GM18508 (cell line): ENCODE data around the gene IFRD1.
"Not testable (repeated sequence)": the region's sequence is repeated elsewhere in the genome, so short reads cannot be mapped to it uniquely, and the experiment has no call there.

Source experiments
- ATAC-seq: cut with Tn5 transposase; IDR thresholded peaks from one replicate; pipeline ENCODE4 v1.9.1; 2021; ENCODE audit warnings: moderate number of reproducible peaks; ENCODE audit not compliant: insufficient read depth, unreplicated experiment

IFRD1 gene

GRCh38 chr7:112511451-112512202 lies 61.4 kb downstream of the IFRD1 start:
- ATAC-seq: no peak

- no peak for ATAC-seq
Measured at GRCh38 chr7:112512451-112513210, 62.4 kb downstream of the IFRD1 start.

DNA sequence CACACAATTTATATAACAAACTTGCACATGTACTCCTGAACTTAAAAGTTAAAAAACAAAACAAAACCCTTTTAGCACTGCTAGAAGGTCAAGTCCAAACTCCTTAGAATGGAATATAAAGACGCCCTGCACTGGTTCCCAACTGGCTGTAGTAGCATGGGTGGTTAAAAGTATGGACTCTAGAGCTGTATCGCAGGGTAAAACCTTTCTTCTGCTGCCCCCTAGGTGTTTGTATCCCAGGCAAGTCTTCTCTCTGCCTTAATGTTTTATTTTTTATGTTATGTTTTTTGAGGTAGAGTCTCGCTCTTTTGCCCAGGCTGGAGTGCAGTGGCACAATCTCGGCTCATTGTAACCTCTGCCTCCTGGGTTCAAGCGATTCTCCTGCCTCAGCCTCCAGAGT lies 65.7 kb downstream of the IFRD1 start:
- ATAC-seq: no peak

GRCh38 chr7:112516418-112516817 lies 66.2 kb downstream of the IFRD1 start:
- ATAC-seq: not testable (repeated sequence)

DNA sequence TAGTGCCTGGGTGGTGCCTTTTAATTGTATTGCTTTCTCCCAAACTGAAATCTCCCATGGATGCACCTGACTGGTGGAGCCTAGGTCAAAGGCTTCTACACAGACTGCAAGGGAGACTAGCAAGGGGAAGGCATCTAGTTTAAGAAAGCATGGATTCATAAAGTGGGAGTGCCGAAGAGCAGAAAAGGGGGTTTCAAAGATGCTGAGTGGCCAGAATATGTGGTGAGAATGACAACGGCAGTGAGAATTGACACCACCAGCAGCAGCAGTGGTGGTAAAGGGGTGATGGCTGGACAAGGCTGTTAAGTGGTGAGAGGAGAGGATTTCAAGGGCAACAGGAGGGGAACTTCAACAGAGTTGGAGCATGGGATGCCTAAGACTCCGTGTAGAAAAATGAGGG lies 67.2 kb downstream of the IFRD1 start:
- no peak for ATAC-seq

- no peak for ATAC-seq
Measured at GRCh38 chr7:112520787-112521186, 70.5 kb downstream of the IFRD1 start.

GRCh38 chr7:112521942-112522341 lies 71.7 kb downstream of the IFRD1 start:
- ATAC-seq: no peak

DNA sequence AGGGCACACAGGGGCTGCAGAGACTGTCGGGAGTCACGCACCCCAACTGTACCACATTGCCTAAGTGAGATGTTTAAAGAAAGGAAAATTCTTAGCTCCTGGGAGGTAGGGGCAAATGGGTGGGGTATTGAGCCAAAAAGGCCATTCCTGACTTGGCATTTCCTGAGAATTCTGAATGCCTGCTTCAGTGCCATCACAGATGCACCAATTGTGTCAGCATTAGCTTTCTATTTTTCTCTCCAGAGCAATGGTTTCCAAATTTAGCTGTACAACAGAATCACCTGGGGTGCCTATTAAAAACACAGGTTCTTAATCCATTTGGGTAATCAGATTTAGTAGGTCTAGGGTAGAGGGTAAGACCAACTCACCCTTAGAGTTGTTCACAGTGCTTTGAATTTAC lies 73.6 kb downstream of the IFRD1 start:
- no peak for ATAC-seq
